ENCODE measurements around the gene TMEM131L.
"Not testable (repeated sequence)": the region's sequence is repeated elsewhere in the genome, so short reads cannot be mapped to it uniquely, and the experiment has no call there.

Gene TMEM131L

DNA sequence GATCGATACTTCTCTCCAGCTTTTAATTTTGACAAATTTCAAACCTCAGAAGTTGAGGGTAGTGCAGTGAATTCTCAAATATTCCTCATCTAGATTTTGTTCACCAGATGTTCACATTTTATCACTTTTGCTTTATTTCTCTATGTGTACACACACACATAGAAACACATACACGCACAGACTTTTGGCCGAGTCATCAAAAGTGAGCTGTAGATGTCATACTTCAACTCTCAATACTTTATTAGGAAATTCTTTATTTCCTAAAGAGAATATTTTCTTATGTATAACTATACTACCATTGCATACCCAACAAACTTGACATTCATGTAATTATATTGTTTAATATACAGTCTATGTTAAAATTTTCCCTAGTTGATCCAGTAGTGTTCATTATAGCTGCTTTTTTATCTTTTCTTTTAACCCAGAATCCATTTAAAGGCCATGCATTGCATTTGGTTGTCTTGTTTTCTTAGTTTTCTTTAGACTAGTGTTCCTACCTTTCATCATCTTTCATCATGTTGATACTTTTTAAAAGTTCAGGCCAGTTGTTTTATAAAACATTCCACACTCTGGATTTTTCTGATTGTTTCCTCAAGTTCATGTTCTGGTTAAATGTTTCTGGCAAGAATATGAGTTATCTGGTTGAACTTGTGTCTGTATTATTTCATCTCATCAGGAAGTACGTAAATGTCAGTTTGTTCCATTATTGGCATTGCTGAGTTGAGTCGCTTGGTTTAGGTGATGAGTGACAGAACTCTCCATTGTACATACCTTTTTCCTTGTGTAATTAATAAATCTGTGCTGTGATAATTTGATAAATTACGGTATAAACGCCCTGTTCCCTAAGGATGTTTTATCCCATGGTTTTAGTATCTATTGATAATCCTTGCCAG, 123.8 kb downstream of the TMEM131L start:
- no peak for DNase-seq

DNA sequence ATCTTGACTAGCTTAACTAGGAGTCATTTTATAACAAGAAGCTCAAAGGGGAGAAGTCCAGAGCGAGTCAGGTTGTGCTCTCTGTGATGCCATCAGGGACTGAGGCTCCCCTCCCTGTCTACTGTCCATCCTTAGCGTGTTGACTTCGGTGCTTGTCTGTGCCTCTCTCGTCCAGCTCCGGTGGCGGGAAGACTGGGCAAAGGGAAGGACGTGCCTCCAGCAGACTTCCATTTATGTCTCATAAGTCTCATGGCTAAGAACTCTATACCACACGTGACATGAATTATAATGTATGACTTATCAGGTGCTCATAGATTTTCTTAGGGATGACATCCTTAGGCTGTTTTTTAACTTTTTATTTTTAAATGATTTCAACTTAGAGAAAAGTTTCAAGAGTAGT, 125.3 kb downstream of the TMEM131L start:
- DNase-seq, result no peak

DNA sequence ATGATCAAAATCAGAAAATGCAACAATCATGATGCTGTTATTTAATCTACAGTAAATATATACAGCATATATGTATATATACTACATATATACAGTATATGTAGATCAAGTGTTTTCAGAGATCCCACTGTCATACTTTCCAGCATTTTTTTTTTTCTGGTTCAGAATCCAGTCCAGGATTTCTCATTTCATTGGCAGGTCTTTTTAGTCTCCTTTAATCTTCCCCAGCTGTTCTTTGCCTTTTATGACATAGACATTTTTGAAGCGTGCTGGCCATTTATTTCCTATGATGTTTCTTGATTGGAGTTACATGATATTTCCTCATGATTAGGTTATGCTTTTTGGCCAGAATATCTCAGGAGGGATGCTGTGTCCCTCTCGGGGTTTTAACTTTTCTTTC, 125.9 kb downstream of the TMEM131L start:
- DNase-seq, result no peak

DNA sequence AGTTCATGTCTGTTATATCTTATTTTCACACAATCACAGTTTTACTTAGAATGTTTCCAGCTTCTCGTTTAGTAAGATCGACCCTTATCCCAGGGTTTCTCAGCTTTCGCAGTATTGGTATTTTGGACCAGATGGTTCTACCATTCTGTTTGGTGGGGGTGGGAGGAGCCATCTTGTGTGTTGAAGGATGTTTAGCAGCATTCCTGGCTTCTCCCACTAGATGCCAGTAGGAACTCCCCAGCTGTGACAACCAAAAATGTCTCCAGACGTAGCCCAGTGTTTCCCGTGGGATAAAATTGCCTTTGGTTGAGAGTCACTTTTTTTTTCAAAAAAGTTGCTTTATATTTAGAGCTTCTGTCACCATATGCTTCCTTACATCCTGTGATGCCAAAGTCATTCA, 127.0 kb downstream of the TMEM131L start:
- no peak for DNase-seq

DNA sequence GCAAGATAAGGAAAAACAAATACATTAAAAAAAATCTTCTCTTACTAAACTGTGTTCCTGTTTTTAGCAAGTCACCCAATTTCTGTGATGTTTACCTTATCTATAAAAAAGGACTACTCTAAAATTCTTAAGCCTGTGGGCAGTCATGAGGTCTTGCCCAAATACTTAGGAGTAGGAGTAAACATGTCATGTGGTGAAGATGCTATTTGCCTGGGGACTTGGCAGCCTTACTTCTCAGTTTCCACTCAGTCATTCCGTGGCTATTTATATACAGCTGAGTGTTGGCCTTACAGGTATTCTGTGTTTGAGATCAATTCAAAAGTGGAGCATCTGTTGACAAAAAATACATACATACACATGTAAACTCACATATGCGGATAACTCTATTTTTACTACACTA, 128.1 kb downstream of the TMEM131L start:
- DNase-seq, result no peak

DNA sequence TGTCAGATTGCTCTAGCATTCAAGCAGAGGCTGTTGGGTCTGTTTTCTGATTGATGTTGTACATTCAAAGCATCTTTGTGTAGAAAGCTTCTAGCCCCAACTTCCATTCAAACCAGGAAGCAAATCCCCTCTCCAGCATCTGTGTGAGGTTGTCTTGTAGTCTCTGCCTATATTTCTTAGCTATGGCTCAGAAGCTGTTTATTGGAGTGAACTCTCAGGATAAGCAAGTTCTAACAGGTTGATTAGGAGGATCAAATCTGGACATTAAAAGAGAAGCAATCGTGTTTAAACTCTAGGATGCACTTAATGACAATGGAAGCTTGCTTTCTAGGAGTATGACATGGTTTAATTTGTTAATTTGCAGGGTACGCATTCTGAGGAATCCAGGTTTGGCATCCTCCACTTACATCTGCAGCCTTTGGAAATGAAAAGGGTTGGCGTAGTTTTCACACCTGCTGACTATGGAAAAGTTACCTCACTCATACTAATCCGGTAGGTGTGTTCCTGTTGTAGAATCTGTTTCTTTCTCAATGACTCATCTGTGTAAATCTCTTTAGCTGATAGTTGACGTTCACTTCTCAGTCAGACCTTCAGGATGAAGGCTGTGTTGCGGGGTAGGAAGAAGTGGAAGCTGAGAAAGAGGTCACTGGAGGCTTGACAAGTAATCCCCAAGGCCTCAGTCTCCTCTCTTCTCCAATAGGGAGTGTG, 129.9 kb downstream of the TMEM131L start:
- DNase-seq, result peak; percentile 52

DNA sequence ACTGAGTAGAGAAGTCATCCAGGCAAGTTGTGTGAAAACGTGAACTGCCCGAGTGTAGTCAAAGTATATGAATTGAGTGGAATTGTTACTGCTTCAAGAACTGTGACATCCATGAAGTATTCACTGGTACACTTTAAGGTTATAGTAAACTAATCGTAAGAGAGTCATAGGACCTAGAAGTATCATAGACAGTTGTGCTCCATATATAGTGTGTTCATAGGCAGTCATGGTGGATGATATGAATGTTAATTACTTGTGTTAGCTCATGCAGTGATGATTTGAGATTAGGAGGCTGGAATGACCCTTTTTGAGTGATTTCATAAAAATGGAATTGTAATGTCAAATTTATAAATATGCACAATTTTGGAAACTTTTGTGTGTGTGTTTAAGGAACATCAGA, 136.6 kb downstream of the TMEM131L start:
- no peak for DNase-seq

DNA sequence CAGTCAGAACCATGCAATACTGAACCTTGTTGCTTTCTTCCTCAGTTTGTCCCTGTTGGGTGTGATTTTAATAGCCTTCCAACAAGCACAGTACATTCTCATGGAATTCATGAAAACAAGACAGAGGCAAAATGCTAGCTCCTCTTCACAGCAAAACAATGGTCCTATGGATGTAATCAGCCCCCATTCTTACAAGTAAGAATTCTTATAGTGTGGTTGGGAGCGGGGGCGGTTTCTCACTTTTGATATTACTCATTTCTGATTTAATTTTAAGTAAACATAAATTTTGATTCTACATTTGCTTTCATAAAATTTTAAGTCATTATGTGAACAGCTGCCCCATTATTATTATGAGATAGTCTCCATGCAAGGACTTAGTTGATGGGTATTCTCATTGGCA, 137.1 kb downstream of the TMEM131L start:
- DNase-seq, result peak; percentile 17

DNA sequence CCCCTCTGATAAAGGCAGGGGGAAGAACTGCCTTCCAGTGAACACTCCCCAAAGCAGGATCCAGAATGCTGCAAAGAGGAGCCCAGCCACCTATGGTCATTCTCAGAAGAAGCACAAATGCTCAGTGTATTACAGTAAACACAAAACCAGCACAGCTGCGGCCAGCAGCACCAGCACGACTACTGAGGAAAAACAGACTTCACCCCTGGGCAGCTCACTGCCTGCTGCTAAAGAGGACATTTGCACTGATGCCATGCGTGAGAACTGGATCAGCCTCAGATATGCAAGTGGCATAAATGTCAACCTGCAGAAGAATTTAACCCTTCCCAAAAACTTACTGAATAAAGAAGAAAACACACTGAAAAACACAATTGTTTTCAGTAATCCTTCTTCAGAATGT, 137.7 kb downstream of the TMEM131L start:
- DNase-seq, result no peak

DNA sequence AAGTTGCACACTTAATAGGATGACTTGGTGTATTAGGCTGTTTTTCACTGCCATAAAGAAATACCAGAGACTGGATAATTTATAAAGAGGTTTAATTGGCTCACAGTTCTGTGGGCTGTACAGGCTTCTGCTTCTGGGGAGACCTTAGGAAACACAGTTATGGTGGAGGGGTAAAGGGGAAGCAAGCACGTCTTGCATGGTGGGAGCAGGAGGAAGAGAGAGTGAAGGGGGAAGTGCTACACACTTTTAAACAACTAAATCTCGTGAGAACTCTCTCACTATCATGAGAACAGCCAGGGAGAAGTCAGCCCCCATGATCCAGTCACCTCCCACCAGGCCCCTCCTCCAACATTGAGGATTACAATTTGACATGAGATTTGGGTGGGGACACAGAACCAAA, 142.9 kb downstream of the TMEM131L start:
- not testable (repeated sequence) for DNase-seq

DNA sequence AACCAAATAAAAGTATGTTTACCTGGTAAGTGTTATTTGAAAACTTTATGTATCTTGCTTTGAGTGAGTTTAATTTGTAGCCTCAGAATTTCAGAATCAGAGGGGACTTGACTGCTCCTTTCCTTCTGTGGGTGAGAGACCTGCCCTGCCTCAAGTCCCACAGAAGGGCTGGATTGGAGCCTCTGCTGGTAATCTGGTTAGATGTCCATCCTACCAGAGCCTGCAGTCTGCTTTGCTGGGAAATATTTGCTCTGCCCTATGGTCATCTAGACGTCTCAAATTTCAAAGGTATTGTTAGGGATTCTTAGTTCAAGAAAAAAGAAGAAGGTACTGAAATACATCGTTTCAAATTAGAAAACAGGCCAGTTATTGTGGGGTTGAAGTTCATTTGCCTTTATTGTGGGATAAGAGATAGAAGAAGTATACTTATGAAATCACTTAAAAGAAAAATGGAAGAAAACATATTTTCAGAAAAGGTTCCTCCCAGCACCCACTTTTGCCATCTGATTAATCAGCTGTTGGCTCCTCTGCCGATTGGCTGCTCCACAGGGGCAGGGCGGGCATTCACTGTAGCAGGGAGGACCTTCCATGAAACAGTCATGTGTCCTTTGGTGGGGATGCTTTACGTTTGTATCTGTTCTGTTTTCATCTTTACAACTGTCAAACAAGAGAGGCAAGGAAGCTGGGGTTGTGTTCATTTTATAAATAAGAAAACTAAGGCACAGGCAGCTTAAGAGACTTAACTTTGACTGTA, 144.6 kb downstream of the TMEM131L start:
- no peak for DNase-seq

DNA sequence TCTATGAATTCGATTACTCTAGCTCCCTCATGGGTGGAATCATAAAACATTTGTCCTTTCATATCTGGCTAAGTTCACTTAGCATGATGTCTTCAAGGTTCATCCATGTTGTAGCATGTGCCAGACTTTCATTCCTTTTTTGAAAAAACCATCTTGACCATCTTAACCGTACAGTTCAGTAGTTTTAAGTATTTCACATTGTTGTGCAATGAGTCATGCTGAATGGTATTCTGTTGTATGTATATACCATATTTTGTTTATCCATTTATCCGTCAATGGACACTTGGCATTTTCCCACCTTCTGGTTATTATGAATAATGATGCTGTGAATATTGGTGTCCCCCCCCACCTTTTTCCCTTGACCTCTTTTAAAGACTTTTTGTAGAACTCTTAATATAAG, 145.5 kb downstream of the TMEM131L start:
- no peak for DNase-seq

DNA sequence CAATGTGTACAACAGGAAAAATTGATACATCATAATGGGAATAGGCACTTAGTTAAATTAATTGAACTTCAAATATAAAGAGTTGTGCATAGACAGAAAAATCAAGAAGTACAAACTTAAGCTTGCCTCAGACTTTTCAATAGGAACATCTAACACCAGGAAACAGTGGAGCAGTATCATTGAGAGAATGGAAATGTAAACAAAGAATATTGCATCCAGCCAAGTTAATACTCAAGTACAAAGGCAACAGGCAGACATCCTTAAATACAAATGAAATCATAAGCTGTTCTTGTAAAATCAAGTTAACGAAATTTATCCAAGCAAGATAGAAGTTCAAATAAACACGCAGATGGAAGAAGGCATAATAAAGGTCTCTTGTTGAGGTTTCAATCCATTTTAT, 146.7 kb downstream of the TMEM131L start:
- DNase-seq, result no peak

DNA sequence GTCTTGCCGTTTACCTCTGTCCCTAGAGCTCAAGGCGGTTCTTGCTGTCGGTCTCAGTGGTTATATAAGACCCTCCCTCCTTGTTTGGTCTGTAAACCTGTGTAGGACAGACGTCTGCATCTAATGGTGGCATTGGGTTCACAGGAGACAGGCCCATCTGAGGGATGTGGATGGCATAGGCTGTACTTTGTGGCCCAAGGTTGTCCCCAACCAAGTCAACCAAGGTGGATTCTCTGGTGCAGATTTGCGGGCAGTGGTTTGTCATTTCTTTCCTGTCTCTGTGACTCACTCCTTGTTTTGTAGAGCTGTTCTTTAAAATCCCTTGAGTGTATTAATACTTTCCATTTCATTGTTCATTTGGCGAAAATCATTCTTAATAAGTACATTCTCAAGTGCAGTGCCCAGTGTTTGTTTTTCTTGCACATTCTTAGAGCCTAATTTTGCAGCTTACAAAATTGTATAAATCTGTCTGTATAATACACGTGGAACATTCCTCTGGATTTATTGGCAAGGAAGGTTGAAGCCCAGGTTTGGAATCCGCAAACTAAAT, 149.9 kb downstream of the TMEM131L start:
- DNase-seq, result peak; percentile 76

DNA sequence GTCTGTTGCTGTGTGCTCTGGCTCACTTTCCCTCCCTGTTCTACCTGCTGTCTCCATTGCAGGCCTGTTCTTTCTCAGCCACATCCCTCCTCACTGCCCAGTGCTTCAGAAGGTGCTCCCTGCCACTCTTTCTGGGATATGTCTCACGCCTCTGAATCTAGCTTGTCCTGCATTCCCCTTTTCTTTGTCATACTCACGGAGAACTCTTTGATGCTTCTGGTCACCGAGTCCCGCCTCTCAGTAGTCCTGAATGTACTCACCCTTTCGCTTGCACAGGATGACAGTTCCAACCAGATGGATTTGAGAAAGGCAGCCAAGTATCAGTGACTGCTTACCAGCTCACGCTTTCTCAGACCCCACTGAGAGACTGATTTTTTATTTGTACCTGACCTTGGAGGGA, 152.7 kb downstream of the TMEM131L start:
- DNase-seq, result no peak

DNA sequence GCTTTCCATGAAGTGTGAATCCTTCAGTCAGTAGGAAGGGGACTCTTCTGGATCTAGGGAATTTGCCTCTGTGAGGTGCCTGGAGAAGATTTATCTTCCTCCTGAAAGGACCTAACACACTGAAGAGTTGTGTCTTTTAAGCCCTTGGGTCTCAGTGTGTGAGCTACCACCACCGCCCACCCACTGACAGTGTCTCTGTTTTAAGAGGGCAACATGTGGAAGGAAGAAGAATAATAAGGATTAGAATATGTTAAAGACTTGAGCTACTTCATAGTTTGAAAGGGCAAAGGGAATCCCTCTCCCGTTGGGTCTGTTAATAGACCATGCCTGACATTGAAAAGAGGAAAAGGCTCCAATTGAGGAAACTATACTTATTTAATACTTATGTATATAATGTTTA, 153.7 kb downstream of the TMEM131L start:
- DNase-seq, result no peak

DNA sequence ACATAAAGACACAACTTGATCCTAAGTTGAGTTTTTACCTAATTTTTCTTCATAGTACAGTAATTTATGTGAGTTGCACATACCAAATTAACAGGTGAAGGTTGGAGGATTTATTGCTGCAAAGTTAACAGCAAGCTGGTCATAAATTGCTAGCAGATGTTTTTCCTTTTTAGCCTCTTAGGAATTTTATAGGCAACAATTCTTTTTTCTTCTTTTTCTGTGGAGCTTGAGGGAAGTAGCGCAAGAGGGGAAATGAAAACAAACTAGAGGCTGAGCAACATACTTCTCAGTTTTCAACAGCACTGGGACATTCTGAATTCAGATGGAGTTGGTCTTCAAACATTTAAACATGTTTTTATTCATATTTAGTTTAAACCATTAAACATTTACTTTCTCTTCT, 154.2 kb downstream of the TMEM131L start:
- DNase-seq, result no peak

DNA sequence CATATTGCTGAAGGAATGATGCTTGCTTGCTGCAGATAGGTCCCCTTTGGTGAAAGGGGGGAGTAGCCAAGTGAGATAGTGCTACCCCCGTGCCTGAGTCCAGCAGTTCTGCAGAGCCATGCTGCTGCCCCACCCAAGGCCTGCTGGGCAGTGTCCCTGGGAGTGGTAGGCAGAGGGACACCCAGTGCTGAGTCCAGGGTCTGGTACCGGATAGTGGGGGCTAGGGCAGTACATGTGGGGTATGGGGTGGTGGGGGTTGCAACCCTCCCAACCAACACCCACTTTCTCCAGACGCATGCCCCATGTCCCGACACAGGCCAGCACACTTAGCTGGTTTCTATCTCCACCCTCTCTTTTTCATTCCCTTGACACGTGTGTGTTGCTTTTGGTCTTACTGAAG, 155.9 kb downstream of the TMEM131L start:
- no peak for DNase-seq

DNA sequence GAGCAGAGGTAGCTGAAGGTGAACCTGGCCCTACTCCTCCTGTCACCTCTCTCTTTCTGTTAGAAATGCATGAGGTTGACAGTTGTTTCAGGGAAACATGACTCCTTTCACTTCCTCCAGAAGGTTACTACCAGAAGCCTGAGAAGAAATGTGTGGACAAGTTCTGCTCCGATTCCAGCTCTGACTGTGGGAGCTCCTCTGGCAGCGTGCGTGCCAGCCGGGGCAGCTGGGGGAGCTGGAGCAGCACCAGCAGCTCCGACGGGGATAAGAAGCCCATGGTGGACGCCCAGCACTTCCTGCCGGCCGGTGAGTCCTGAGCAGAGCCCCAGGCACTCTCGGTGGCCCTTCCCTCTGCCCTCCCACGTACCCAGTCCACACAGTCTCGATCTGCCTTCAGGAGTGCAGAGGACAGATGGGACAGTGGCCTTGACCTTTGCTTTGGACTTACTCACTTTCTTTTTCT, 156.6 kb downstream of the TMEM131L start:
- DNase-seq, result no peak

DNA sequence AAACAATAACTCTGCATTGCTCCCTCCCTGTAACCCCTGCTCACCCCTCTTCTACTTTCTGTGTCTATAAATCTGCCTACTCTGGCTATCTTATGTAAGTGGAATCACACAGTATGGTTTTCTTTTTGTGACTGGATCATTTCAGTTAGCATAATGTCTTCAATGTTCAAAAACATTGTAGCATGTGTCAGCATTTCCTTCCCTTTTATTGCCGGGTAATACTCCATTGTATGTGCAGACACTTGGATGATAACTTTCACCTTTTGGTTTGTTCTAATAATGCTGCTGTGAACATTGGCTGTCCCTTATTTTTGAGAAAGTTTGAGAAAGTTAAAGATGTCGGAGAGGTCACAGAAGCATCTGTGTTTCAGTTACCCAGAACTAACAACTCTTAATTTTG, 157.3 kb downstream of the TMEM131L start:
- no peak for DNase-seq

DNA sequence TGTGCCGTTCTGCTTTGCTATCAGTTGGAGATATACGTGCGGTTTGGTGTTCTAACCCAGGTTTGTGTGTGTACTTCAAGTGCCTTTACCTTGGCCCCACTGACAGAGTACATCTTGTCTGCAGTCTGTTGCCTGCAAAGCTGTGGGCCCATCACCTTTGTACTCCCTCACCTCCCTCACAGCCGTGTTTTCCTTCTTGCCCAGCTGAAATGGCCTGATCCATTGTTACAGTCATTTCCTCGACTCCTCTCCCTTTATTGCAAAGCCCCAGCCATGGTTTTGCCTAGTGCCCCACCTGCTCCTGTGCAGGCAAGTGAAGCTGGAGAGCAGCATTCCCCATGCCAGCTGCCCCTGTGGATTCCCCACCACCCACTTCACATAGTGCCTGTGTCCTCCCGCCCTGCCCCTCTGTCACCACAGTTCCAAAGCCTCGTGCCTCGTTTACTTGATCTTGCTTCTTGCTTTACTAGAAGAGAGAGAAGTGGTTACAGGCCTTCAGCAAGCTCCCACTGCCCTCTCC, 162.7 kb downstream of the TMEM131L start:
- no peak for DNase-seq

DNA sequence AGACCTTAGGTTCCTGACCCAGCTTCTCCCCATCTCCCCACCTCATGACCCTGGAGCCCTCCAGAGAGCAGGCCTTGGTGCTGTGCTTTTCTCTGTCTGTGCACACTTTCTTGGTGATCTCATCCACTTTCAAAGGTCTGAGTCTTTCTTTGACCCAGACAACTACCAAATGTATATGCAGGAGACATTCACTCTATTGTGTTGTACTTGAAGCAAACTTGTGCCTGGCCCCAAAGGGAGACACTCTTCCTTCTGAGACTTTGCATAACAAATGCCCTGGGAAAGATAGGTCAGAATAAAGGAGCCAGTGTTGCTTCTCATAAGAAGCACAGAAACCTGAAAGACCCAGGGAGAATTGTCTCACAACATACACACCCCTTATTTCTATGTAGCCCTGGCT, 163.6 kb downstream of the TMEM131L start:
- no peak for DNase-seq

DNA sequence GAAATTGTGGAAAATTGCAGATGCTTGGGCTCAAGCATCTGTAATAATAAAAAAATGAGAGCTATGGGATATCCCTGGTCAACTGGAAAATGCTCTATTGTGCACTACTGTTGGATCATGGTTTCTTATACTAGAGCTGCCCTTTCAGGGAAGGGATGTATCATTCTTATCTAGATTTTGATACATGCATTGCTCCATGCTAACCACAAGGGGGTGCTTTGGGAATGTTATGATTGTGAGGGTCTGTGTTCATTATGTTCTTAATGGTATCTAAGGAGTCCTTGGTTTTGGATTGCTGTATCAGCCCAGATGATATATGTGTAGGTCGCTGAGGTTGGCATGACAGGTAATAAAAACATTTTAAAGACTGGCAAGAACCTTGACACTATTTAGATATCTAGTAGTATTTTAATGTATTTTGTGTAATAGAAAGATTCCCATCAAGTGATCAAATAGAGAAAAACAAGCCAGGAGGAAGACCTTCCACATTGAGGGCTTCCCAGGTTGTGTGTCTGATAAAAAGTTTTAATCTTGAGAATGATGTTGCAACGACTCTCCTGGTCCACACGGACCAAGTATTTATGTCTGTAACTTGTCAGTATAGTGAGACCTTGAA, 168.7 kb downstream of the TMEM131L start:
- peak; percentile 30 for DNase-seq

All from activated CD4-positive, alpha-beta T cell treated with anti-CD3 and anti-CD28 coated beads, Interleukin-2, Interleukin-6, amounts not matched to agents 100 ng/mL and 50 ng/mL, durations not matched to agents 16 hours and 8 hours (primary cell).